Measurements from ENCODE around the gene TFIP11.

The TFIP11 gene

GRCh38 chr22:26512149-26512793 is at the start of gene TFIP11:
TSS of gene TFIP11 (minus strand) at chr22:26512473. CDS start at chr22:26510272, 2,201 bp downstream.
- peak; percentile 92 for DNase-seq

- DNase-seq: no peak
These were observed 49.6 kb upstream of the TFIP11 start for GRCh38 chr22:26561756-26562417.

- DNase-seq: no peak
These were observed 47.8 kb upstream of the TFIP11 start for GRCh38 chr22:26559961-26560575.

GRCh38 chr22:26558248-26558895 is 46.1 kb upstream of the TFIP11 start:
- DNase-seq: no peak

- no peak for DNase-seq
These were observed 44.6 kb upstream of the TFIP11 start for GRCh38 chr22:26556904-26557303.

- DNase-seq: no peak
These were observed 43.2 kb upstream of the TFIP11 start for GRCh38 chr22:26555478-26555877.

- DNase-seq: no peak
These were observed 42.7 kb upstream of the TFIP11 start for GRCh38 chr22:26554956-26555355.

GRCh38 chr22:26553056-26553752 is 40.9 kb upstream of the TFIP11 start:
- no peak for DNase-seq

- no peak for DNase-seq
These were observed 40.2 kb upstream of the TFIP11 start for GRCh38 chr22:26552466-26552865.

- DNase-seq: no peak
These were observed 39.3 kb upstream of the TFIP11 start for GRCh38 chr22:26551568-26551967.

GRCh38 chr22:26550498-26551033 is 38.3 kb upstream of the TFIP11 start:
- no peak for DNase-seq

GRCh38 chr22:26549902-26550497 is 37.7 kb upstream of the TFIP11 start:
- no peak for DNase-seq

GRCh38 chr22:26548984-26549383 is 36.7 kb upstream of the TFIP11 start:
- no peak for DNase-seq

GRCh38 chr22:26548303-26548702 is 36.0 kb upstream of the TFIP11 start:
- DNase-seq: no peak

- DNase-seq: no peak
These were observed 35.6 kb upstream of the TFIP11 start for GRCh38 chr22:26547837-26548236.

GRCh38 chr22:26547426-26547825 is 35.2 kb upstream of the TFIP11 start:
- peak; percentile 44 for DNase-seq

- no peak for DNase-seq
These were observed 34.0 kb upstream of the TFIP11 start for GRCh38 chr22:26546282-26546681.

GRCh38 chr22:26545827-26546226 is 33.6 kb upstream of the TFIP11 start:
- DNase-seq: no peak

- DNase-seq: no peak
These were observed 33.1 kb upstream of the TFIP11 start for GRCh38 chr22:26545385-26545784.

GRCh38 chr22:26544489-26544888 is 32.2 kb upstream of the TFIP11 start:
- DNase-seq: no peak

- no peak for DNase-seq
These were observed 30.6 kb upstream of the TFIP11 start for GRCh38 chr22:26542831-26543230.

- DNase-seq: no peak
These were observed 29.0 kb upstream of the TFIP11 start for GRCh38 chr22:26541167-26541819.
